Right atrium auricular region (tissue), 2 donors: ENCODE data around the gene MYH7. TPM values are rescaled to one million over a fixed set of nuclear protein-coding genes. Genes with fewer than 3 reads are reported as not detected.
"Not testable (repeated sequence)": the region's sequence is repeated elsewhere in the genome, so short reads cannot be mapped to it uniquely, and the experiment has no call there.

Experiments used
- DNase-seq: peaks from one replicate; pipeline ENCODE4 v3.0.0-alpha.2; 2019; ENCODE audit warnings: low spot score
- H3K27ac ChIP-seq, 2 donors: fragments of 200-600 bp; sonication (generic); 1 replicate in 1 of 2; 2 replicates in 1 of 2; pipeline ENCODE4 v1.5.1; 2016 to 2019
- H3K27me3 ChIP-seq, 2 donors: fragments of 200-600 bp; sonication (generic); one replicate each; pipeline versions ENCODE4 v1.5.1 to v1.6.0; 2017 to 2019
- H3K36me3 ChIP-seq: fragments of 200-600 bp; sonication (generic); one replicate; pipeline ENCODE4 v1.5.1; 2016
- H3K4me1 ChIP-seq, 2 donors: fragments of 200-600 bp; sonication (generic); one replicate each; pipeline versions ENCODE4 v1.5.1 to v1.6.0; 2017 to 2019
- H3K4me3 ChIP-seq, 2 donors: fragments of 200-600 bp; sonication (generic); 1 replicate in 1 of 2; 2 replicates in 1 of 2; pipeline ENCODE4 v1.5.1; 2017 to 2019; ENCODE audit warnings: mild to moderate bottlenecking in 1 of 2, moderate library complexity in 1 of 2
- H3K9me3 ChIP-seq, 2 donors: fragments of 200-600 bp; sonication (generic); one replicate each; pipeline ENCODE4 v1.5.1; 2019
- CTCF ChIP-seq, 2 donors: fragments of 200-600 bp; sonication (generic); IDR thresholded peaks; one replicate each; pipeline ENCODE4 v1.5.1; 2019; ENCODE audit warnings: antibody characterized with exemption in 2 of 2
- total RNA-seq, 2 donors: library from RNA; depleted of rRNA; stranded (reverse); fragments of >200 nt; gene quantifications; one replicate each; pipeline ENCODE4 v1.1.0, GENCODE V29; 2016

The MYH7 gene
- total RNA-seq, 2 donors from 2014 or later: 1,082 to 4,592 TPM

GRCh38 chr14:23423657-23424056 is 11.8 kb downstream of the MYH7 start:
- peaks cover 48% of the 10 kb centered on the region for H3K36me3 ChIP-seq
- H3K4me3 ChIP-seq: no peak overlapping the region
- no peaks in the 10 kb centered on the region for H3K27me3 ChIP-seq
- no peak for TF ChIP-seq CTCF (IDR thresholded peaks at IDR 0.05)
- H3K9me3 ChIP-seq: no peaks in the 10 kb centered on the region
- DNase-seq: no peak
- peak overlapping the region in 1 of 2 donors; percentile 43 for H3K27ac ChIP-seq
- no peaks in the 10 kb centered on the region for H3K4me1 ChIP-seq

GRCh38 chr14:23421594-23421993 is 13.9 kb downstream of the MYH7 start:
- Histone ChIP-seq H3K4me3 (no peak overlapping the region), H3K27me3 (no peaks in the 10 kb centered on the region), H3K9me3 (no peaks in the 10 kb centered on the region), H3K27ac (peak overlapping the region; percentile 1), H3K36me3 (peaks cover 61% of the 10 kb centered on the region), H3K4me1 (no peaks in the 10 kb centered on the region)
- no peak for DNase-seq
- no peak for TF ChIP-seq CTCF (IDR thresholded peaks at IDR 0.05)

GRCh38 chr14:23419646-23420045 is 15.8 kb downstream of the MYH7 start:
- not testable (repeated sequence) for H3K4me3 ChIP-seq, H3K9me3 ChIP-seq, H3K27ac ChIP-seq, H3K27me3 ChIP-seq, DNase-seq, H3K4me1 ChIP-seq
- H3K36me3 ChIP-seq: peaks cover 78% of the 10 kb centered on the region

- Histone ChIP-seq H3K4me1 (peaks cover 0 to 3% of the 10 kb centered on the region in 2 donors), H3K36me3 (peaks cover 73% of the 10 kb centered on the region), H3K27me3 (no peaks in the 10 kb centered on the region), H3K9me3 (no peaks in the 10 kb centered on the region), H3K4me3 (no peak overlapping the region), H3K27ac (peak overlapping the region; percentile 15 to 48)
- DNase-seq: no peak
- TF ChIP-seq CTCF (IDR thresholded peaks at IDR 0.05): no peak
Measured at GRCh38 chr14:23418021-23418420, 17.4 kb downstream of the MYH7 start.

GRCh38 chr14:23417269-23417668 is 18.2 kb downstream of the MYH7 start:
- H3K4me1 ChIP-seq, H3K9me3 ChIP-seq, DNase-seq, H3K4me3 ChIP-seq, H3K27me3 ChIP-seq: not testable (repeated sequence)
- peaks cover 67% of the 10 kb centered on the region for H3K36me3 ChIP-seq
- H3K27ac ChIP-seq: peak overlapping the region; percentile 9 to 48

- H3K27me3 ChIP-seq: no peaks in the 10 kb centered on the region
- no peak overlapping the region for H3K4me3 ChIP-seq
- no peak for TF ChIP-seq CTCF (IDR thresholded peaks at IDR 0.05)
- no peak for DNase-seq
- peaks cover 62% of the 10 kb centered on the region for H3K36me3 ChIP-seq
- H3K4me1 ChIP-seq: peaks cover 0 to 3% of the 10 kb centered on the region in 2 donors
- peak overlapping the region; percentile 9 to 48 for H3K27ac ChIP-seq
- no peaks in the 10 kb centered on the region for H3K9me3 ChIP-seq
Measured at GRCh38 chr14:23416801-23417200, 18.7 kb downstream of the MYH7 start.
